ENCODE measurements around the gene PPP1R16B. TPM values are rescaled to one million over a fixed set of nuclear protein-coding genes. Genes with fewer than 3 reads are reported as not detected.

PPP1R16B gene
- total and polyA plus RNA-seq, 4 donors: 2.6 to 15.0 (median 7.1) TPM

GRCh38 chr20:38840053-38840893, 34.8 kb downstream of the PPP1R16B start:
- WGBS, 2 donors: 80 to 94% methylated on average over 14 of the region's 14 CpGs
- TF ChIP-seq CTCF (IDR thresholded peaks at IDR 0.05; ENCODE audit: control extremely low read depth, extremely low read depth): no peak
- DNase-seq (no peak), ATAC-seq (ENCODE audit: insufficient read depth, low FRiP score) (peak; percentile 17)
- Histone ChIP-seq H3K27me3 (ENCODE audit: control insufficient read depth in 3 of 3, insufficient read depth in 3 of 3, low read length in 2 of 3) (peaks cover 0 to 3% (median 0%) of the 10 kb centered on the region in 3 donors), H3K4me1 (ENCODE audit: control insufficient read depth in 5 of 5, insufficient read depth in 5 of 5, low read length in 5 of 5) (peaks cover 0 to 6% (median 0%) of the 10 kb centered on the region in 5 donors), H3K9me3 (ENCODE audit: control insufficient read depth in 4 of 4, insufficient read depth in 3 of 4, low read length in 3 of 4) (peaks cover 0 to 3% (median 0%) of the 10 kb centered on the region in 4 donors), H3K27ac (ENCODE audit: low read depth in 1 of 2, low read length in 1 of 2) (peak overlapping the region in 1 of 2 donors; percentile 2), H3K36me3 (ENCODE audit: control insufficient read depth in 4 of 4, insufficient read depth in 4 of 4, low read length in 4 of 4) (no peaks in the 10 kb centered on the region), H3K9ac (ENCODE audit: insufficient read depth in 1 of 2, low read length in 2 of 2) (no peak overlapping the region), H3K4me3 (no peak overlapping the region)

GRCh38 chr20:38840894-38841470, 35.5 kb downstream of the PPP1R16B start:
- Histone ChIP-seq H3K27me3 (ENCODE audit: control insufficient read depth in 3 of 3, insufficient read depth in 3 of 3, low read length in 2 of 3) (peaks cover 0 to 3% (median 0%) of the 10 kb centered on the region in 3 donors), H3K9ac (ENCODE audit: insufficient read depth in 1 of 2, low read length in 2 of 2) (no peak overlapping the region), H3K27ac (ENCODE audit: low read depth in 1 of 2, low read length in 1 of 2) (no peak overlapping the region), H3K9me3 (ENCODE audit: control insufficient read depth in 4 of 4, insufficient read depth in 3 of 4, low read length in 3 of 4) (peaks cover 0 to 3% (median 0%) of the 10 kb centered on the region in 4 donors), H3K4me3 (no peak overlapping the region), H3K36me3 (ENCODE audit: control insufficient read depth in 4 of 4, insufficient read depth in 4 of 4, low read length in 4 of 4) (no peaks in the 10 kb centered on the region), H3K4me1 (ENCODE audit: control insufficient read depth in 5 of 5, insufficient read depth in 5 of 5, low read length in 5 of 5) (peaks cover 0 to 6% (median 0%) of the 10 kb centered on the region in 5 donors)
- no peak for TF ChIP-seq CTCF (IDR thresholded peaks at IDR 0.05; ENCODE audit: control extremely low read depth, extremely low read depth)
- no peak for DNase-seq
- 82 to 95% methylated on average over 8 of the region's 8 CpGs for WGBS, 2 donors
- no peak for ATAC-seq (ENCODE audit: insufficient read depth, low FRiP score)

DNA sequence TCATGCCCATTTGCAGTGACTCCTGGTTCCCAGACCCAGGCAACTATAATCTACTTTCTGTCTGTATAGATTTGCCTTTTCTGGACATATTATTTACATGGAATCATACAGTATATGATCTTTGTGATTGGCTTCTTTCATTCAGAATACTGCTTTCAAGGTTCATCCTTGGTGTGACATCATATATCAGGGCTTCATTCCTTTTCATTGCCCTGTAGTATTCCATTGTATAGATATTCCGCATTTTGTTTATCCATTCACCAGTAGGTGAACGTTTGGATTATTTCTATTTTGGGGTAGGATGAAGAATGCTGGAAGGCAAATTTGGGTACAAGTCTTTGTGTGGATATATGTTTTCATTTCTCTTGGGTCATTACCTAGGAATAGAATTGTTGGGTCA, 36.1 kb downstream of the PPP1R16B start:
- Histone ChIP-seq H3K27me3 (ENCODE audit: control insufficient read depth in 3 of 3, insufficient read depth in 3 of 3, low read length in 2 of 3) (peaks cover 0 to 3% (median 0%) of the 10 kb centered on the region in 3 donors), H3K4me1 (ENCODE audit: control insufficient read depth in 5 of 5, insufficient read depth in 5 of 5, low read length in 5 of 5) (peaks cover 0 to 6% (median 0%) of the 10 kb centered on the region in 5 donors), H3K9me3 (ENCODE audit: control insufficient read depth in 4 of 4, insufficient read depth in 3 of 4, low read length in 3 of 4) (peaks cover 0 to 3% (median 0%) of the 10 kb centered on the region in 4 donors), H3K27ac (ENCODE audit: low read depth in 1 of 2, low read length in 1 of 2) (no peak overlapping the region), H3K9ac (ENCODE audit: insufficient read depth in 1 of 2, low read length in 2 of 2) (no peak overlapping the region), H3K4me3 (no peak overlapping the region), H3K36me3 (ENCODE audit: control insufficient read depth in 4 of 4, insufficient read depth in 4 of 4, low read length in 4 of 4) (no peaks in the 10 kb centered on the region)
- WGBS, 2 donors: 41 to 57% methylated on average over 2 of the region's 2 CpGs
- no peak for TF ChIP-seq CTCF (IDR thresholded peaks at IDR 0.05; ENCODE audit: control extremely low read depth, extremely low read depth)
- ATAC-seq (ENCODE audit: insufficient read depth, low FRiP score) (no peak), DNase-seq (no peak)

All from lung (tissue), 12 donors.